Fibroblast of villous mesenchyme (primary cell): ENCODE data around the gene TNFSF11. TPM values are rescaled to one million over a fixed set of nuclear protein-coding genes. Genes with fewer than 3 reads are reported as not detected.

ENCODE experiments used
- DNase-seq: peaks from one replicate; pipeline ENCODE4 v3.0.0-alpha.2; 2010; ENCODE audit warnings: low read depth
- H3K4me3 ChIP-seq: 2 replicates; pipeline ENCODE4 v1.5.1; 2011; ENCODE audit warnings: low read depth, mild to moderate bottlenecking, low read length
- total RNA-seq: library from RNA; depleted of rRNA; stranded (reverse); fragments of >200 nt; gene quantifications from 2 replicates; pipeline ENCODE4 v1.2.3, GENCODE V29; 2012
- TF ChIP-seq, protein P1 (sequence below): IDR thresholded peaks from 2 replicates; pipeline ENCODE4 v1.5.1; 2012; ENCODE audit warnings: low read depth, mild to moderate bottlenecking, low read length; ENCODE audit not compliant: insufficient read depth

Gene TNFSF11
- total RNA-seq, 1 donor: not detected

DNA sequence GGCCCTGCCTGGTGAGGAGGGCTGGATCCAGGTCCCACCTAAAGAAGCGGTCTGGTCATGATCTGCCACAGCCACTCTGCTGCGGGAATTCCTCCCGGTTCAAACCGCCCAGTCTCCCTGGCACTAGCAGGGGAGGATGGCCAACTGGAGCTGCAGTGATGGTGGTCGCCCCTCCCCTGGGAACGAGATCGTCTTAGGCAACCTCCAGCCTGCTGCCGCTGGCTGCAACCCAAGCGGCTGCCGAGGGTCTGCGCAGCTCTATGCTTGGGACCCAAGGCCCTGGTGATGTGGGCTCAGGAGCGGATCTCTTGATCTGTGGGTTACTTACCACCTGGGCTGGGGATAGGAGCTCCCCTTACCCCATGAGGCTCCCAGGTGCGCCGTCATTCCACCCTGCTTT is 69.1 kb downstream of the TNFSF11 start:
- no peak overlapping the region for H3K4me3 ChIP-seq
- TF ChIP-seq, protein P1, sequence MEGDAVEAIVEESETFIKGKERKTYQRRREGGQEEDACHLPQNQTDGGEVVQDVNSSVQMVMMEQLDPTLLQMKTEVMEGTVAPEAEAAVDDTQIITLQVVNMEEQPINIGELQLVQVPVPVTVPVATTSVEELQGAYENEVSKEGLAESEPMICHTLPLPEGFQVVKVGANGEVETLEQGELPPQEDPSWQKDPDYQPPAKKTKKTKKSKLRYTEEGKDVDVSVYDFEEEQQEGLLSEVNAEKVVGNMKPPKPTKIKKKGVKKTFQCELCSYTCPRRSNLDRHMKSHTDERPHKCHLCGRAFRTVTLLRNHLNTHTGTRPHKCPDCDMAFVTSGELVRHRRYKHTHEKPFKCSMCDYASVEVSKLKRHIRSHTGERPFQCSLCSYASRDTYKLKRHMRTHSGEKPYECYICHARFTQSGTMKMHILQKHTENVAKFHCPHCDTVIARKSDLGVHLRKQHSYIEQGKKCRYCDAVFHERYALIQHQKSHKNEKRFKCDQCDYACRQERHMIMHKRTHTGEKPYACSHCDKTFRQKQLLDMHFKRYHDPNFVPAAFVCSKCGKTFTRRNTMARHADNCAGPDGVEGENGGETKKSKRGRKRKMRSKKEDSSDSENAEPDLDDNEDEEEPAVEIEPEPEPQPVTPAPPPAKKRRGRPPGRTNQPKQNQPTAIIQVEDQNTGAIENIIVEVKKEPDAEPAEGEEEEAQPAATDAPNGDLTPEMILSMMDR: no peak
- no peak for DNase-seq

DNA sequence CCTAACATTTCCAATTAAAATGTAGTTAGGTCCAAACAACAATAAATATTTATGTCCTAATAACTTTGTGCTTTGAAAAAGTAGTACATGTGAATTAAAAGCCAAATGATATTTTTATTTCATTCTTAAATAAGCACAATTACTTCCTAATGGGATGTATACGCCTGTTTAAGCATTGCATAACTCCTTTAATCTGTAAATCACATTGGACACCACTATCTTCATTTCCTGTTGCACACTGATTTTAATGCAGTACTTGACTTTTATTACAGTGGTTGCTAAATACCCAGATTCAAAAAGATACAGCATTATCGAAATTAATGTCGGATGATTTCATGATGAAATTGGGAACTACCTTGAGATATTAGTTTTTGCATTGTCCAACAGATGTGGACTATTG is 70.9 kb downstream of the TNFSF11 start:
- no peak for DNase-seq
- TF ChIP-seq, protein P1: no peak
- no peak overlapping the region for H3K4me3 ChIP-seq

DNA sequence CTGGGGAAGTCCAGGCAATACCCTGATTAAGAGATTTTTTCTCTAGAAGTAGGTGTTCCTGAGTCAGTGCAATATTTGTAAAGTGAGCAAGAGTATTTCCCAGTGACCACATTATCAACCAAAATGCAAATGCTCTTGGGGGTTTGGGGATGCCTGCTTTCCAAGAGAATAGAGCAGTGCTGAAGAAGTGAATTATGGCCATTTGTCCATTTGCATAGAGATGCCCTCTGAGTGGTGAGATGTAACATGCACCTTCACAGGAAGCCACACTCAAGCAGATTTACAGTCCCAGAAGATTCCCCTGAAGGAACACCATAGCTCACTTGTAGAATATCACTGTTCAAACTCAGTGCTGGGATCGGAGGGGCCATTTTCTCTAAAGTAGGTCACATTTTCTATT is 71.8 kb downstream of the TNFSF11 start:
- no peak overlapping the region for H3K4me3 ChIP-seq
- TF ChIP-seq, protein P1: no peak
- no peak for DNase-seq

DNA sequence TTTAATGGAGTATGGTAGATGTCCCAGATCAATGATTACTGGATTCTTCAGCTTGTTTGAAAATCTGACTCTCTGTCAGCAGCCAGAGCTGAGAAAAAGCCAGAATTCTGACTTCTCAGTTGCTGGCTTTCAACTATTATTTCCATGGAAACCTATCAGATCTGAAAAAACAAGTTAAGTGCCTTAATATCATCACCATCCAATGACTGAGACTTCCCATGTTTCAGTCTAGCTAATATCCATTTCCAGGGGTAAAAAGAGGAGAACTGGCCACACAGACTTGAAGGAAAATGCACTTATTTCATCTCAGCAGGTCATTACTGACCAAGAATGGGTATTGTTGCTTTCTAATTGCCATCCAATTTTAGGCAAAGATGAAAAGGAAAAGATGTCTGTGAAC is 75.2 kb downstream of the TNFSF11 start:
- TF ChIP-seq, protein P1: no peak
- no peak overlapping the region for H3K4me3 ChIP-seq
- no peak for DNase-seq

DNA sequence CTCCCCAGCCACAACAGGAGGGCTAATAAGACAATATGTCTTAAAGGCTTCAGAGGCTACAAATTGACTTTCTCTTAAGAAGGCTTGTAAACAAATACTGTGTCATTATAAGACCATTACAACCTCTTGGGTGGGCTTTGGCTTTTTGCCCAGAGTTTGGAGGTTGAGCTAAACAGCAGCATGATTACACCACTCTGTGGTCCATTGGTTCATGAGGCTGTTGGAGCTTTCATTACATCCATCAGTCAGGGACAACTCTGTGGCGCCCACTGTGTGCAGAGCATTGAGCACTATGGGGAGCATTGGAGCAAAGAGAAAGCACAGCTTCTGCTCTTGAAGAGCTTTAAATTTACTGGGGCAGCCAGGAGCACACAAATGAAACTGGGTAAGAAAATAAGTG is 75.9 kb downstream of the TNFSF11 start:
- no peak for DNase-seq
- H3K4me3 ChIP-seq: no peak overlapping the region
- TF ChIP-seq, protein P1: no peak

DNA sequence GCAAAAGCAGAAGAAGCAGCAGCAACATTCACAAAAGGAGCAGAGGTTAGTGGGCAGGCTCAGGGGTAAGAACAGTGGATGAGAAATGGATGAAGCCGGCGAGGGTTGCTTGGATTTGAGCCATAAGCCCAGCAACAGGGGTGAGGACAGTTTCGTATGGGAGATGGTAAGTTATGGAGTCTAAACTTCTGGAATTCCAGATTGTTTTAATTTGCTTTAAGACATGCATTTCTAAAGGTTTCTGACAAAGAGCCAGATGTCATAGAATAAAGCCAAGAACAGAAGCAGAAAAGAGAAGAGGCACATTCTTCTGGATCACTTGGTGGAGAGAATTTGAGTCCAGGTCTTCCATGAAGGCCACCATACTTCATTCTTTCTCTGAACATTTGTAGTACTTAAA is 76.6 kb downstream of the TNFSF11 start:
- TF ChIP-seq, protein P1: no peak
- no peak overlapping the region for H3K4me3 ChIP-seq
- no peak for DNase-seq

DNA sequence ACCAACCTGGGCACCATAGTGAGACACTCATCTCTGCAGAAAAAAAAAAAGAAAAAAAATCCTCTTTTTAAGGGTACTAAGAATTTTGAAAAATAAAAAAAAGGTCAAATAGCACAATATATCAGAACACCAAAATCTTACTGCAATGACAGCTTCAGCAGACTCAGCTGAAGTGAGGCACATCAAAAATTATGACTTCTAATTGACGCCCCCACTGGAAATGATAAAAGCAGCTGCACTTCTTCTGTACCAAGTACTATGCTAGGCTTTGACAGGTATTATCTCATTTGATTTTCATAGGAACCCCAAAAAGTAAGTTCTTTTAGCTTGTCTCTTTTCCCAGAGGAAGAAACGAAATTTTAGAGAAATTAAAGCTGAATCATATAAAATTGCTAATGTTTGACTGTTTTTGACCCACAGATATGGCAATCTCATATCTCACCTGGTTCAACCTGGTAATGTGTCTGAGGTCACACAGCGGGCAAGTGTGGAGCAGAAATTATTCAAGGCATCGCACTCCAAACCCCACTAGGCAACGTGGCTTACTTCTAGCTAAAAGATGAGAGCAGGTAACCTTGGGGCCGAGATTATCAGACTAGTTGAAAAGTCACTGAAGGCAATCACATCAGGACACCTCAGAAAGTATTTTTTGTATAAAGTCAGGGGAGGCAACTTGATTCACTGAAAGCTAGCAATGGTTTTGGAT is 78.1 kb downstream of the TNFSF11 start:
- no peak for DNase-seq
- H3K4me3 ChIP-seq: no peak overlapping the region
- TF ChIP-seq, protein P1: no peak
